HCT116 (cell line): ENCODE measurements around the gene C11orf87.

Experiments
- ELF1 ChIP-seq: IDR thresholded peaks from 2 replicates; pipeline ENCODE4 v1.6.1; 2012; ENCODE audit warnings: low read depth, borderline replicate concordance
- MAX ChIP-seq: IDR thresholded peaks from 2 replicates; pipeline ENCODE4 v1.6.1; 2012
- POLR2AphosphoS5 ChIP-seq: IDR thresholded peaks from 2 replicates; pipeline ENCODE4 v1.6.1; 2011; ENCODE audit warnings: mild to moderate bottlenecking, low read depth, low read length, moderate library complexity
- TF ChIP-seq, protein P1 (sequence below), 3 experiments: fragments of 200-600 bp in 1 of 3; sonication (generic) in 1 of 3; IDR thresholded peaks in 2 of 3; conservative IDR thresholded peaks in 1 of 3; 2 replicates each; pipeline ENCODE4 v1.5.1; 2012 to 2017; ENCODE audit warnings: low read depth in 2 of 3, low read length in 2 of 3, antibody characterized with exemption in 1 of 3, borderline replicate concordance in 1 of 3, control low read depth in 1 of 3, mild to moderate bottlenecking in 1 of 3, mixed read lengths in 1 of 3, mixed run types in 1 of 3, moderate library complexity in 1 of 3; ENCODE audit not compliant: insufficient read depth in 1 of 3

DNA sequence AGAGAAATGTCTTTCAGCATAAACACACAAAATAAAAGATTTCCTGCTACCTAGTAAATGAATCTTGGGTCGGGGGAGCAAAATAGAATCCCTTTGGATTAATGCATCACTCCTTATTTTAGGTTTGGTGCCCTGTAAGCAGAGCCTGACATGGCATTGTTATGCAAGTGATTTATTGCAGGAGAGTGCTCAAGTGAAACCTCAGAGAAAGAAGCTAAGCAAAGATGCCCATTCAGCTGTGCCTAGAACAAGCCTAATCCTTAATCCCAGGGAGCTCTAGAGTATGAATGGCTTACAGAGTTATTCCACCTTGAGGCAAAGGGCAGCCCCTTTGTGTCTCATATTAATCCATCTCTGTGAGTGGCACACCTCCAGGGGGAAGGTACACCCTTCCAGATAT lies 21.1 kb downstream of the C11orf87 start:
- TF ChIP-seq, protein P1, sequence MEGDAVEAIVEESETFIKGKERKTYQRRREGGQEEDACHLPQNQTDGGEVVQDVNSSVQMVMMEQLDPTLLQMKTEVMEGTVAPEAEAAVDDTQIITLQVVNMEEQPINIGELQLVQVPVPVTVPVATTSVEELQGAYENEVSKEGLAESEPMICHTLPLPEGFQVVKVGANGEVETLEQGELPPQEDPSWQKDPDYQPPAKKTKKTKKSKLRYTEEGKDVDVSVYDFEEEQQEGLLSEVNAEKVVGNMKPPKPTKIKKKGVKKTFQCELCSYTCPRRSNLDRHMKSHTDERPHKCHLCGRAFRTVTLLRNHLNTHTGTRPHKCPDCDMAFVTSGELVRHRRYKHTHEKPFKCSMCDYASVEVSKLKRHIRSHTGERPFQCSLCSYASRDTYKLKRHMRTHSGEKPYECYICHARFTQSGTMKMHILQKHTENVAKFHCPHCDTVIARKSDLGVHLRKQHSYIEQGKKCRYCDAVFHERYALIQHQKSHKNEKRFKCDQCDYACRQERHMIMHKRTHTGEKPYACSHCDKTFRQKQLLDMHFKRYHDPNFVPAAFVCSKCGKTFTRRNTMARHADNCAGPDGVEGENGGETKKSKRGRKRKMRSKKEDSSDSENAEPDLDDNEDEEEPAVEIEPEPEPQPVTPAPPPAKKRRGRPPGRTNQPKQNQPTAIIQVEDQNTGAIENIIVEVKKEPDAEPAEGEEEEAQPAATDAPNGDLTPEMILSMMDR (IDR thresholded peaks at IDR 0.05 in 2 of 3, conservative IDR thresholded peaks at IDR 0.05 in 1 of 3; ENCODE audit: borderline replicate concordance in 1 of 3, insufficient read depth in 1 of 3, low read depth in 2 of 3, low read length in 2 of 3) = no peak
- TF ChIP-seq MAX = no peak
- TF ChIP-seq ELF1 = no peak
- TF ChIP-seq POLR2AphosphoS5 = no peak
